PC-9 (cell line): ENCODE measurements around the gene UNC5B. TPM values are rescaled to one million over a fixed set of nuclear protein-coding genes. Genes with fewer than 3 reads are reported as not detected.

Source experiments
- BruUV-seq: library from RNA; stranded (reverse); fragments of 400-500 nt; replicated peaks from 2 replicates; lab custom pipeline; 2021; lab: Mats Ljungman, UMichigan
- CTCF ChIA-PET: fragments of 300-600 bp; sonication (Branson Sonifier 250); formaldehyde crosslinking; loops from one replicate; lab custom pipeline; 2022; ENCODE audit warnings: antibody characterized with exemption; lab: Charles Lee
- POLR2A ChIA-PET: fragments of 300-600 bp; sonication (Branson Sonifier 250); formaldehyde crosslinking; loops from one replicate; lab custom pipeline; 2022; ENCODE audit warnings: antibody characterized with exemption; ENCODE audit not compliant: unreplicated experiment; lab: Charles Lee
- DNase-seq, 2 experiments: peaks; one replicate each; pipeline versions ENCODE4 v3.0.0 to v3.0.0-alpha.2; 2015 to 2022; ENCODE audit warnings: mixed read lengths in 1 of 2
- H2AFZ ChIP-seq: fragments of 200-600 bp; sonication (generic); 2 replicates; pipeline ENCODE4 v1.8.1; 2017; ENCODE audit warnings: antibody characterized with exemption
- H3F3A ChIP-seq: fragments of 200-600 bp; sonication (generic); 2 replicates; pipeline ENCODE4 v1.8.1; 2017; ENCODE audit warnings: antibody characterized with exemption, mild to moderate bottlenecking, low read depth; ENCODE audit not compliant: insufficient read depth
- H3K27ac ChIP-seq: fragments of 200-600 bp; sonication (generic); 2 replicates; pipeline ENCODE4 v1.6.1; 2016; ENCODE audit warnings: mixed run types
- H3K27me3 ChIP-seq: fragments of 200-600 bp; sonication (generic); 2 replicates; pipeline ENCODE4 v1.6.1; 2016; ENCODE audit warnings: low read depth, mixed run types; ENCODE audit not compliant: insufficient read depth
- H3K36me3 ChIP-seq: fragments of 200-600 bp; sonication (generic); 2 replicates; pipeline ENCODE4 v1.6.1; 2016; ENCODE audit warnings: low read depth, mixed run types
- H3K4me1 ChIP-seq: fragments of 200-600 bp; sonication (generic); replicated peaks from 2 replicates; pipeline ENCODE4 v1.6.1; 2016; ENCODE audit warnings: mixed run types; ENCODE audit not compliant: insufficient read depth
- H3K4me2 ChIP-seq: fragments of 200-600 bp; sonication (generic); 2 replicates; pipeline ENCODE4 v1.6.1; 2017; ENCODE audit warnings: mixed run types
- H3K4me3 ChIP-seq: fragments of 200-600 bp; sonication (generic); 2 replicates; pipeline ENCODE4 v1.6.1; 2016; ENCODE audit warnings: mixed run types
- H3K79me2 ChIP-seq: fragments of 200-600 bp; sonication (generic); 2 replicates; pipeline ENCODE4 v1.6.1; 2017; ENCODE audit warnings: low read depth, mixed run types
- H3K9me2 ChIP-seq: fragments of 200-600 bp; sonication (generic); 2 replicates; pipeline ENCODE4 v1.8.1; 2017; ENCODE audit warnings: mild to moderate bottlenecking; ENCODE audit not compliant: insufficient read depth
- H3K9me3 ChIP-seq: fragments of 200-600 bp; sonication (generic); 2 replicates; pipeline ENCODE4 v1.8.1; 2016; ENCODE audit warnings: low read depth; ENCODE audit not compliant: insufficient read depth
- H4K20me1 ChIP-seq: fragments of 200-600 bp; sonication (generic); 2 replicates; pipeline ENCODE4 v1.8.1; 2017; ENCODE audit not compliant: insufficient read depth
- CTCF ChIP-seq: fragments of 200-600 bp; sonication (generic); conservative IDR thresholded peaks from 2 replicates; pipeline ENCODE4 v1.6.1; 2017; ENCODE audit warnings: mixed run types, antibody characterized with exemption, mild to moderate bottlenecking, moderate library complexity
- EZH2 ChIP-seq: fragments of 200-600 bp; sonication (generic); IDR thresholded peaks from 2 replicates; pipeline ENCODE4 v1.8.0; 2017; ENCODE audit warnings: antibody characterized with exemption, low read depth
- intact Hi-C: fragments of 100-400 bp; cut with micrococcal nuclease; formaldehyde crosslinking; loops from one replicate; pipeline ENCODE4 v1.10.0; 2022; ENCODE audit not compliant: unreplicated experiment
- total RNA-seq: library from RNA; stranded (reverse); gene quantifications from 2 replicates; pipeline ENCODE4 v1.2.3, GENCODE V29; 2021

The UNC5B gene
- total RNA-seq, 1 experiment from 2014 or later: 1.7 TPM

GRCh38 chr10:71241114-71241829 lies 28.9 kb downstream of the UNC5B start:
- no peak for DNase-seq
- Histone ChIP-seq H3K27me3 (no peaks in the 10 kb centered on the region), H4K20me1 (no peaks in the 10 kb centered on the region), H3K9me2 (no peaks in the 10 kb centered on the region), H3K9me3 (no peaks in the 10 kb centered on the region), H3K79me2 (0 out of 2 replicates have a peak, but pooled peaks cover 5% of the 10 kb centered on the region), H2AFZ (no peak overlapping the region), H3K4me2 (no peak overlapping the region), H3F3A (peaks cover 21% of the 10 kb centered on the region), H3K27ac (no peak overlapping the region), H3K36me3 (no peaks in the 10 kb centered on the region), H3K4me1 (peaks cover 35% of the 10 kb centered on the region), H3K4me3 (no peak overlapping the region)
- ChIA-PET CTCF (no interaction called here), POLR2A (no interaction called here)
- intact Hi-C loops: no loop called here
- TF ChIP-seq EZH2 (no peak), CTCF (no peak)
- BruUV-seq: no TSS peak

- H2AFZ ChIP-seq: no peak overlapping the region
- no peaks in the 10 kb centered on the region for H3K27me3 ChIP-seq
- H3K4me1 ChIP-seq: peaks cover 43% of the 10 kb centered on the region
- no peak overlapping the region for H3K4me2 ChIP-seq
- TF ChIP-seq EZH2 (no peak), CTCF (no peak)
- H3K4me3 ChIP-seq: no peak overlapping the region
- no TSS peak for BruUV-seq
- no peaks in the 10 kb centered on the region for H3K9me2 ChIP-seq
- intact Hi-C loops: no loop called here
- H4K20me1 ChIP-seq: no peaks in the 10 kb centered on the region
- H3K9me3 ChIP-seq: no peaks in the 10 kb centered on the region
- CTCF ChIA-PET: no interaction called here
- H3K79me2 ChIP-seq: 0 out of 2 replicates have a peak, but pooled peaks cover 5% of the 10 kb centered on the region
- DNase-seq: no peak
- POLR2A ChIA-PET: no interaction called here
- H3K27ac ChIP-seq: no peak overlapping the region
- H3K36me3 ChIP-seq: no peaks in the 10 kb centered on the region
- peaks cover 28% of the 10 kb centered on the region for H3F3A ChIP-seq
Observed at GRCh38 chr10:71241830-71242621, 29.7 kb downstream of the UNC5B start.

- CTCF ChIA-PET: no interaction called here
- POLR2A ChIA-PET: no interaction called here
- no peak for TF ChIP-seq CTCF
- TF ChIP-seq EZH2: no peak
Observed at GRCh38 chr10:71242622-71243009, 30.2 kb downstream of the UNC5B start.

More at GRCh38 chr10:71242622-71243009, 30.2 kb downstream of the UNC5B start:
- Histone ChIP-seq H3K79me2 (0 out of 2 replicates have a peak, but pooled peaks cover 5% of the 10 kb centered on the region), H3K4me2 (no peak overlapping the region), H3K27me3 (no peaks in the 10 kb centered on the region), H3K27ac (no peak overlapping the region), H3K4me3 (no peak overlapping the region), H2AFZ (no peak overlapping the region), H3K9me2 (no peaks in the 10 kb centered on the region), H3K36me3 (no peaks in the 10 kb centered on the region), H3K9me3 (no peaks in the 10 kb centered on the region), H3K4me1 (peaks cover 49% of the 10 kb centered on the region), H4K20me1 (no peaks in the 10 kb centered on the region), H3F3A (peaks cover 34% of the 10 kb centered on the region)
- DNase-seq: no peak
- intact Hi-C loops: no loop called here
- BruUV-seq: no TSS peak
